Stimulated activated CD4-positive, alpha-beta T cell treated with anti-CD3 and anti-CD28 coated beads, Interleukin-2, amount 100 ng/mL, for 4 hours (primary cell): Measurements from ENCODE around the gene ALX1.
"Not testable (repeated sequence)": the region's sequence is repeated elsewhere in the genome, so short reads cannot be mapped to it uniquely, and the experiment has no call there.

Experiments
- DNase-seq: peaks from one replicate; pipeline ENCODE4 v3.0.0-alpha.2; 2020; ENCODE audit warnings: low read depth

The ALX1 gene

GRCh38 chr12:85301051-85301450, 21.0 kb downstream of the ALX1 start:
- no peak for DNase-seq

GRCh38 chr12:85308374-85308773, 28.4 kb downstream of the ALX1 start:
- DNase-seq, result no peak

GRCh38 chr12:85309125-85309566, 29.1 kb downstream of the ALX1 start:
- no peak for DNase-seq

GRCh38 chr12:85310025-85310424, 30.0 kb downstream of the ALX1 start:
- no peak for DNase-seq

- no peak for DNase-seq
Observed at GRCh38 chr12:85310456-85311076, 30.5 kb downstream of the ALX1 start.

GRCh38 chr12:85317866-85318636, 38.0 kb downstream of the ALX1 start:
- DNase-seq, result not testable (repeated sequence)

- no peak for DNase-seq
Observed at GRCh38 chr12:85322715-85323114, 42.7 kb downstream of the ALX1 start.

- DNase-seq, result no peak
Observed at GRCh38 chr12:85325442-85325841, 45.4 kb downstream of the ALX1 start.

GRCh38 chr12:85329913-85330312, 49.9 kb downstream of the ALX1 start:
- no peak for DNase-seq

- no peak for DNase-seq
Observed at GRCh38 chr12:85348779-85349178, 68.8 kb downstream of the ALX1 start.

GRCh38 chr12:85350356-85350755, 70.3 kb downstream of the ALX1 start:
- no peak for DNase-seq
